B cell (primary cell): ENCODE data around the gene MTFR1L.

Experiments
- EZH2 ChIP-seq: IDR thresholded peaks from 2 replicates; pipeline ENCODE4 v1.6.1; 2012; ENCODE audit warnings: borderline replicate concordance, low read depth, mild to moderate bottlenecking, moderate library complexity, low read length; ENCODE audit not compliant: insufficient read depth, poor library complexity, severe bottlenecking
- TF ChIP-seq, protein P1 (sequence below): fragments of 200-600 bp; IDR thresholded peaks from one replicate; pipeline ENCODE4 v1.8.0; 2022; ENCODE audit warnings: antibody characterized with exemption, mild to moderate bottlenecking

DNA sequence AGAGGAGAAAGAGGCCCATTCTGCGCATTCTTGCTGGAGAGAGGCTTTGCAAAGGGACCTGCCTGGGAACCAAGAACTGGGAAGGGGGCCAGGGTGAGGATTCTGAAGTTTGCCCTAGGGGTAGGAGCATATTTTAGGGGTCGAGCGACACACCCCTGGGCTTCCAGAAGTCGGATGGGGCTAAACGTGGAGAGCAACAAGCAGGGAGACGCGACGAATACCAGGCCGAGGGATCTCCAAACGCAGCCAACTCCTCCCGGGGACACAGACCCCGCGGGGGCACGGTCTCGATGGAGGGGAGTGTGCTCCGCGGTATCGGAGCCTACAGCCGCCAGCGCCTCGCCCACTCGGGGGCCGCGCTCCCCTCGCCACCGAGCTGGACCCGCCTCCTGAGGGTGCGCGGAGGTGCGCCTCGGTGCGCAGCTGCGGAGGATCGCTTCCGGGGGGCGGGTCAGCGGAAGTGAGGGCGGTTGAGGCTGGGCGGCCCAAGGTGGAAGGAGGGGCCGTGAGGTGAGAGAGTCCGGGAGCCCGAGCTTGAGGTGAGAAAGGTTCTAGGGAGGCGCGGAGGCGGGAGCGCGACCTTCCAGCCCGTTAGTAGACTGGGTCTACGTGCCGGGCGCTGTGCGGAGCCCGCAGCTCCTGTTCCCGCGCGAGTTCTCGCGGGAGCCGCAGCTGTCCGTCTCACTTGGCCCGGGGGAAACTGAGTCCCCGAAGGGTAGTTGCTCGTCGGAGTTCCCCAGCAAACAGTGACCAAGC lies at the start of gene MTFR1L:
- TF ChIP-seq, protein P1, sequence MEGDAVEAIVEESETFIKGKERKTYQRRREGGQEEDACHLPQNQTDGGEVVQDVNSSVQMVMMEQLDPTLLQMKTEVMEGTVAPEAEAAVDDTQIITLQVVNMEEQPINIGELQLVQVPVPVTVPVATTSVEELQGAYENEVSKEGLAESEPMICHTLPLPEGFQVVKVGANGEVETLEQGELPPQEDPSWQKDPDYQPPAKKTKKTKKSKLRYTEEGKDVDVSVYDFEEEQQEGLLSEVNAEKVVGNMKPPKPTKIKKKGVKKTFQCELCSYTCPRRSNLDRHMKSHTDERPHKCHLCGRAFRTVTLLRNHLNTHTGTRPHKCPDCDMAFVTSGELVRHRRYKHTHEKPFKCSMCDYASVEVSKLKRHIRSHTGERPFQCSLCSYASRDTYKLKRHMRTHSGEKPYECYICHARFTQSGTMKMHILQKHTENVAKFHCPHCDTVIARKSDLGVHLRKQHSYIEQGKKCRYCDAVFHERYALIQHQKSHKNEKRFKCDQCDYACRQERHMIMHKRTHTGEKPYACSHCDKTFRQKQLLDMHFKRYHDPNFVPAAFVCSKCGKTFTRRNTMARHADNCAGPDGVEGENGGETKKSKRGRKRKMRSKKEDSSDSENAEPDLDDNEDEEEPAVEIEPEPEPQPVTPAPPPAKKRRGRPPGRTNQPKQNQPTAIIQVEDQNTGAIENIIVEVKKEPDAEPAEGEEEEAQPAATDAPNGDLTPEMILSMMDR, result no peak
- no peak for TF ChIP-seq EZH2
